CD4-positive, alpha-beta T cell (primary cell): ENCODE measurements around the gene ITPKA. TPM values are rescaled to one million over a fixed set of nuclear protein-coding genes. Genes with fewer than 3 reads are reported as not detected.

Experiments used
- ATAC-seq: fragments of 200-7000 bp; cut with Tn5 transposase; one replicate; pipeline ENCODE4 v1.10.0; 2022; ENCODE audit warnings: mild to moderate bottlenecking; ENCODE audit not compliant: poor library complexity
- CTCF ChIA-PET: fragments of 350-600 bp; sonication (Branson Sonifier 250); formaldehyde crosslinking; loops from one replicate; lab custom pipeline; 2021; ENCODE audit warnings: antibody characterized with exemption, inconsistent platforms; lab: Charles Lee
- POLR2A ChIA-PET: fragments of 350-600 bp; sonication (Branson Sonifier 250); formaldehyde crosslinking; loops from one replicate; lab custom pipeline; 2021; ENCODE audit warnings: antibody characterized with exemption, inconsistent platforms; lab: Charles Lee
- DNase-seq, 14 experiments: peaks; one replicate each; pipeline ENCODE4 v3.0.0-alpha.2; 2013 to 2020; ENCODE audit warnings: mixed read lengths in 2 of 14
- H3K27ac ChIP-seq, 2 donors: one replicate each; pipeline versions ENCODE4 v1.5.1 to v1.7.0; 2013; ENCODE audit warnings: low read length in 2 of 2, low read depth in 1 of 2, mild to moderate bottlenecking in 1 of 2
- H3K27me3 ChIP-seq, 2 experiments: 1 replicate in 1 of 2; 2 replicates in 1 of 2; pipeline versions ENCODE4 v1.6.1 to v1.7.0; 2013; ENCODE audit warnings: low read length in 2 of 2, control low read depth in 1 of 2, mild to moderate bottlenecking in 1 of 2, moderate library complexity in 1 of 2; ENCODE audit not compliant: insufficient read depth in 2 of 2, control insufficient read depth in 1 of 2
- H3K36me3 ChIP-seq: one replicate; pipeline ENCODE4 v1.6.1; 2013; ENCODE audit warnings: low read length, control low read depth; ENCODE audit not compliant: insufficient read depth
- H3K4me1 ChIP-seq: one replicate; pipeline ENCODE4 v1.6.1; 2013; ENCODE audit warnings: low read length, control low read depth; ENCODE audit not compliant: insufficient read depth
- H3K4me3 ChIP-seq: one replicate; pipeline ENCODE4 v1.5.1; 2013; ENCODE audit warnings: mild to moderate bottlenecking, low read length, moderate library complexity
- H3K9me3 ChIP-seq, 2 experiments: 1 replicate in 1 of 2; 2 replicates in 1 of 2; pipeline versions ENCODE4 v1.6.1 to v1.7.0; 2013; ENCODE audit warnings: low read length in 2 of 2, mild to moderate bottlenecking in 2 of 2, control low read depth in 1 of 2, moderate library complexity in 1 of 2; ENCODE audit not compliant: control insufficient read depth in 1 of 2, insufficient read depth in 1 of 2
- H3K27ac Mint-ChIP-seq: one replicate; pipeline ENCODE4 v1.8.0; 2020; ENCODE audit warnings: mixed read lengths
- H3K27me3 Mint-ChIP-seq: one replicate; pipeline ENCODE4 v1.8.0; 2021; ENCODE audit warnings: mixed read lengths
- H3K36me3 Mint-ChIP-seq: one replicate; pipeline ENCODE4 v1.8.0; 2021; ENCODE audit warnings: low read depth, mixed read lengths
- H3K4me1 Mint-ChIP-seq: one replicate; pipeline ENCODE4 v1.8.0; 2021; ENCODE audit warnings: low read depth, mixed read lengths
- H3K4me3 Mint-ChIP-seq: one replicate; pipeline ENCODE4 v1.8.0; 2020; ENCODE audit warnings: mild to moderate bottlenecking, mixed read lengths
- H3K9me3 Mint-ChIP-seq: one replicate; pipeline ENCODE4 v1.8.0; 2020; ENCODE audit warnings: mixed read lengths
- CTCF ChIP-seq: fragments of 200-600 bp; IDR thresholded peaks from one replicate; pipeline ENCODE4 v1.8.0; 2022; ENCODE audit warnings: antibody characterized with exemption, mild to moderate bottlenecking
- intact Hi-C, 2 experiments: fragments of 100-400 bp; cut with DNase I in 1 of 2; cut with micrococcal nuclease in 1 of 2; formaldehyde crosslinking; loops; one replicate each; pipeline versions ENCODE4 v1.15.1 to v1.9.0; 2023 to 2025; cut with DNase I, micrococcal nuclease
- total RNA-seq, 174 experiments: library from RNA in 2 of 174; stranded (reverse) in 2 of 174; gene quantifications; one replicate each; pipeline ENCODE4 v1.2.3 and lab custom pipeline; 2021 to 2026

Gene ITPKA
- total RNA-seq, 2 experiments from 2014 or later = not detected

- Mint-ChIP-seq H3K36me3 (no peaks in the 10 kb centered on the region), H3K27ac (no peak overlapping the region), H3K4me1 (peaks cover 25% of the 10 kb centered on the region), H3K9me3 (no peaks in the 10 kb centered on the region), H3K4me3 (peak overlapping the region; percentile 25), H3K27me3 (peaks cover 36% of the 10 kb centered on the region)
- Histone ChIP-seq H3K9me3 (peaks cover 0 to 18% of the 10 kb centered on the region in 2 experiments), H3K27ac (no peak overlapping the region), H3K4me1 (peaks cover 38% of the 10 kb centered on the region), H3K36me3 (no peaks in the 10 kb centered on the region), H3K4me3 (no peak overlapping the region), H3K27me3 (peaks cover 24 to 33% of the 10 kb centered on the region in 2 experiments)
- no peak for DNase-seq
- CTCF ChIA-PET = no interaction called here
- POLR2A ChIA-PET = no interaction called here
- intact Hi-C loops = no loop called here
- no peak for TF ChIP-seq CTCF
- ATAC-seq = no peak
Measured at GRCh38 chr15:41510728-41511127, 17.1 kb downstream of the ITPKA start.

GRCh38 chr15:41511331-41511898 is 17.7 kb downstream of the ITPKA start:
- no peak overlapping the region for H3K27ac ChIP-seq
- peaks cover 25% of the 10 kb centered on the region for H3K4me1 Mint-ChIP-seq
- H3K4me1 ChIP-seq = peaks cover 40% of the 10 kb centered on the region
- H3K27me3 ChIP-seq = peaks cover 24 to 33% of the 10 kb centered on the region in 2 experiments
- no peaks in the 10 kb centered on the region for H3K36me3 Mint-ChIP-seq
- CTCF ChIA-PET = no interaction called here
- H3K27me3 Mint-ChIP-seq = peaks cover 36% of the 10 kb centered on the region
- intact Hi-C loops = no loop called here
- peak in 1 of 14 experiments; percentile 25 for DNase-seq
- H3K9me3 ChIP-seq = peaks cover 0 to 18% of the 10 kb centered on the region in 2 experiments
- no peaks in the 10 kb centered on the region for H3K36me3 ChIP-seq
- POLR2A ChIA-PET = no interaction called here
- H3K4me3 Mint-ChIP-seq = no peak overlapping the region
- H3K9me3 Mint-ChIP-seq = no peaks in the 10 kb centered on the region
- ATAC-seq = no peak
- TF ChIP-seq CTCF = no peak
- peak overlapping the region; percentile 56 for H3K4me3 ChIP-seq
- no peak overlapping the region for H3K27ac Mint-ChIP-seq

- peaks cover 40% of the 10 kb centered on the region for H3K4me1 ChIP-seq
- ChIA-PET CTCF (no interaction called here), POLR2A (no interaction called here)
- peak; percentile 24 for ATAC-seq
- TF ChIP-seq CTCF = no peak
- no peaks in the 10 kb centered on the region for H3K9me3 Mint-ChIP-seq
- H3K27ac Mint-ChIP-seq = no peak overlapping the region
- H3K27me3 ChIP-seq = peaks cover 24 to 33% of the 10 kb centered on the region in 2 experiments
- H3K9me3 ChIP-seq = peaks cover 0 to 18% of the 10 kb centered on the region in 2 experiments
- no peak overlapping the region for H3K27ac ChIP-seq
- H3K4me3 ChIP-seq = peak overlapping the region; percentile 56
- H3K36me3 Mint-ChIP-seq = no peaks in the 10 kb centered on the region
- H3K4me3 Mint-ChIP-seq = peak overlapping the region; percentile 79
- H3K36me3 ChIP-seq = no peaks in the 10 kb centered on the region
- intact Hi-C loops = no loop called here
- DNase-seq = peak in 5 of 14 experiments; percentile 13 to 57 (median 30)
- H3K4me1 Mint-ChIP-seq = peaks cover 25% of the 10 kb centered on the region
- H3K27me3 Mint-ChIP-seq = peaks cover 36% of the 10 kb centered on the region
Measured at GRCh38 chr15:41511899-41512369, 18.3 kb downstream of the ITPKA start.
